Left kidney (tissue), 2 donors: ENCODE data around the gene MYO1H. TPM values are rescaled to one million over a fixed set of nuclear protein-coding genes. Genes with fewer than 3 reads are reported as not detected.

Experiments
- DNase-seq: peaks from one replicate; pipeline ENCODE4 v3.0.0-alpha.2; 2013
- polyA plus RNA-seq: library from polyadenylated mRNA; unstranded; fragments of 120-200 nt; gene quantifications from one replicate; pipeline ENCODE4 v1.2.1, GENCODE V29; 2013; ENCODE audit not compliant: insufficient read length

The MYO1H gene
- polyA plus RNA-seq, 1 donor, result 1.7 TPM

DNA sequence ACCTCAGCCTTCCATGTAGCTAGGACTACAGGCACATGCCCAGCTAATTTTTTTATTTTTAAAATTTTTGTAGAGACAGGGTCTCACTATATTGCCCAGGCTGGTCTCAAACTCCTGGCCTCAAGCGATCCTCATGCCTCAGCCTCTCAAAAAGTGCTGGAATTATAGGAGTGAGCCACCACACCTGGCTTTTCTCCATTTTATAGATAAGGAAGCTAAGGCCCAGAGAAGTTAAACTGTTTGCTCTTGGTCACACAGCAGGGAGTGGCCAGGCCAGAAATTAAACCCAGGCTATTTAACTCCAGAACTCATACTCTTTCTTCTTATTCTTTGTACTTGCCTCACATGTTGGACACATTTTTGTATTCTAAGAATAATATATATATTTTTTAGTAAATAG, 146.2 kb downstream of the MYO1H start:
- no peak for DNase-seq

DNA sequence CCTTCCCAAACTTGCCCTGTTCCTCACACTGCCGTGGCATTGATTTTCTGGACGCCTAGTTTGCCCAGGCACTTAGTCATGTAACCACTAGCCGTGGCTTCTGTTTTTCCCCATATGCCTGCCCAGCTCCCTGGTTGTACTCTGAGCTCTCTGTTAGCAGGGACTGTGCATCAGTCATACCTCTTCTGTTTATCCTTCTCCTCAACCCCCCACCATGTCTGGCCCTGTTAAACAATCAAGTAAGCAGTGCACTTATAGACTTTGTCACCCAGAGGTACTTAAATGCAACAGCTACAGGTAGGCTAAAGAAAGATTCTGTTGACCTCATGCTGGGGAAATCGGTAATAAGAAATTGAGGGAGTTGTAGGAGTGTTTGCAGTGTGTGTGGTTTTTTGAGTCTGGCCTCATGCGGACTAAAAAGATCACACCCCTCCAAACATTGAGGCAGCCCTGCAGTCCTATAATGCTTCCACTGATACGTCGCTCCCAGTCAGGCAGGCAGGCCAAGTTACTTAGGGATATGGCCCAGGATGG, 146.7 kb downstream of the MYO1H start:
- DNase-seq, result no peak

DNA sequence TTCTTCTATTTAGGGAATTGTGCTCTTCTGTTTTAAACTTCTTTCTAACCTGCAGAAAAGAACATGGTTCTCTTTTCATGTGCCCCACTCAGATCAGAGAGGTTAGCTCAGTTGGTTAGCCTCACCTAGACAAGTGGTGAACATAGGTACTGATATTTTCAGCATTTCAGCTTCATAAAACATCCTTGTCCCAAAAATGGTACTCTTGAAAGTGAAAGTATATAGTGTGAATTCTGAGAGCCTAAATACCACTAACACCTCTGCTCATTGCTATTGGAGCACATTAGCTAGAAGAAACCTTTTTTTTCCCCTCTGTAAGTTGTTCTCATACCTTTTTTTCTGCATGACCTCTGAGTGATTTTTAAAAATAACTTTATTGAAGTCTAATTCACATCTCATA, 147.3 kb downstream of the MYO1H start:
- DNase-seq, result no peak

DNA sequence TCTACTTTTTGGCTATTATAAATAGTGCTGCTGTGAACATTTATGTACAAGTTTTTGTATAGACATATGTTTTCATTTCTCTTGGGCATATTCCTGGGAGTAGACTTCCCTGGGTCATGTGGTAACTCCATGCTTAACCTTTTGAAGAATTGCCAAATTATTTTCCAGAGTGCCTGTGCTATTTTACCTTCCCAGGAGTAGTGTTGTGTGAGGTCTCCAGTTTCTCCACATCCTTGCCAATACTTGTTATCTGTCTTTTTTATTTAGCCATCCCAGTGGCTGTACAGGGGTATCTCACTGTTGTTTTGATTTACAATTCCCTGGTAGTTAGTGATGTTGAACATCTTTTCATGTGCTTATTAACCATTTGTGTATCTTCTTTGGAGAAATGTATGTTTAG, 148.6 kb downstream of the MYO1H start:
- DNase-seq, result no peak

DNA sequence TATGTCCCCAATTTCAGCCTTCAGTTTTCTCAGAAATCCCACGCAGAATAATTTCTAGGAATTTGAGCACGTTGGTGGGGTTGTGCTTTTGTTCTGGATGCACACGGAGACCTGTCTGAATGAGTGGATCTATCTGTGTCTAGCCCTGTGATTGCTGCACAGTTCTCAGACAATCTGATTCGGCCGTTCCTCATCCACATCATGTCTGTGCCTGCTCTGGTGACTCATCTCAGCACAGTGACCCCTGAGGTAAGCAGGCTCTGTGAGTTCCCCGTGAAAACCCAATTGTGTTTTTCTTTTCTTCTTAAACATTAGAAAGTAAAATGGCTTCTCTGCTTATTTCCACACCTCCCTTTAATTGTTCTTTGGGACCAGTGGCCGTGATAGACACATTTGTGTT, 150.0 kb downstream of the MYO1H start:
- no peak for DNase-seq

Other genes with a start within 250 kb of the MYO1H start
- 28.2 TPM for gene ACACB, start 231.3 kb upstream of the MYO1H start, polyA plus RNA-seq
- gene FOXN4, start 38.6 kb upstream of the MYO1H start, polyA plus RNA-seq, result 2.9 TPM
- gene KCTD10, start 129.4 kb downstream of the MYO1H start, polyA plus RNA-seq, result 51.9 TPM
- 38.7 TPM for gene UBE3B, start 129.7 kb downstream of the MYO1H start, polyA plus RNA-seq
- gene MMAB, start 225.6 kb downstream of the MYO1H start, polyA plus RNA-seq, result 35.2 TPM
- gene MVK, start 225.9 kb downstream of the MYO1H start, polyA plus RNA-seq, result 18.1 TPM